Fibroblast of the aortic adventitia (primary cell): ENCODE results near the gene POLH. TPM values are rescaled to one million over a fixed set of nuclear protein-coding genes. Genes with fewer than 3 reads are reported as not detected.
"Not testable (repeated sequence)": the region's sequence is repeated elsewhere in the genome, so short reads cannot be mapped to it uniquely, and the experiment has no call there.

ENCODE experiments used
- DNase-seq: peaks from one replicate; pipeline ENCODE4 v3.0.0-alpha.2; 2010; ENCODE audit warnings: low read depth
- H3K4me3 ChIP-seq: 2 replicates; pipeline ENCODE4 v1.5.1; 2011; ENCODE audit warnings: low read depth, mild to moderate bottlenecking, control low read depth, low read length, moderate library complexity
- total RNA-seq: library from RNA; depleted of rRNA; stranded (reverse); fragments of >200 nt; gene quantifications from 2 replicates; pipeline ENCODE4 v1.2.3, GENCODE V29; 2012; ENCODE audit warnings: low replicate concordance
- TF ChIP-seq, protein P1 (sequence below): IDR thresholded peaks from 2 replicates; pipeline ENCODE4 v1.5.1; 2011; ENCODE audit warnings: mild to moderate bottlenecking, low read length, control low read depth, inconsistent platforms; ENCODE audit not compliant: insufficient read depth

POLH gene
- total RNA-seq, 1 donor: 30.6 TPM

DNA sequence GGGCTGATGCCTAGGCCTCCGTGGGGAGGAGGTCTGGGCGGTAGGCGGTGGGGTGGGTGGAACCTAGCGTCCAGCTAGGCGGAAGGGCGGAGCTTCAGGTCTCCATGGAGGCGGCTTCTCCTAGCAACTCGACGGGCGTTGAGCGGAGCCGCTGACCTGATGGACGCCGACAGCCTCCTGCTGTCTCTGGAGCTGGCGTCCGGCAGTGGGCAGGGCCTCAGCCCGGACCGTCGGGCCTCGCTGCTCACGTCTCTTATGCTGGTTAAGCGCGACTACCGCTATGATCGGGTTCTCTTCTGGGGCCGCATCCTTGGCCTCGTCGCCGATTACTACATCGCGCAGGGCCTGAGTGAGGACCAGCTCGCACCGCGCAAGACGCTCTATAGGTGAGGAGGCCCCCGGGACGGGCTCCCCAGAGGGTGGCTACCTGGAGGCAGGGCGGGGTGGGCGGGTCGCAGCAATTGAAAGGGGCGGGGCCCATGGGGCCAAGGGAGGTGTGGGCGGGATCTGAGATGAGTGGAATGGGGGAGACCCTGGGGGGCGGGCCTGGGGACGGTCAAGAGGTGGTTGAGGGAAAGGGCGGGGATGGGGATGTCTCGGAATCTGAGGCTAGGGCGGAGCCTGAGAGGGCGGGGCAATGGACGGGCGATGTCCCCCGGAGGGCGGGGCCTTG is 69.1 kb downstream of the POLH start, which contains the start of gene RSPH9:
Gene RSPH9, plus strand, starts transcription at position 97 of the 673 bp plus-strand sequence. Its CDS starts 63 bp downstream, at position 160.
- DNase-seq: peak; percentile 63

DNA sequence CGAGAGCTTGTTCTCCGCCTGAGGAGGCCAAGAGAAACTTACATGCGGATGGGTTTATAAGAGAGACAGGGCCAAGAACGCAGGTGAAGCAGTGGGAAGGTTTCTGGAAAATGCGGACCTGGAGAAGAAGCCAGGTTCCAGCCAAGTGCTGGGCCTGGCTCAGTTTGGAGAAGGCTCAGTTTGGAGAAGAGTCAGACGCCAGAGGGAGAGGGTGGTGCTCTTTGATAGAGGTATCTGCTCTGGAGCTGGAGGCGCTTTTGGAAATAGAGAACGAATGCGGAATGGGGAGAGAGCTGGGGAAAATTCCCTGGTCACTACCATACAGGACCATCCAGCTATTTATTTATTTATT is 69.6 kb downstream of the POLH start:
- peak overlapping the region; percentile 61 for H3K4me3 ChIP-seq
- TF ChIP-seq, protein P1, sequence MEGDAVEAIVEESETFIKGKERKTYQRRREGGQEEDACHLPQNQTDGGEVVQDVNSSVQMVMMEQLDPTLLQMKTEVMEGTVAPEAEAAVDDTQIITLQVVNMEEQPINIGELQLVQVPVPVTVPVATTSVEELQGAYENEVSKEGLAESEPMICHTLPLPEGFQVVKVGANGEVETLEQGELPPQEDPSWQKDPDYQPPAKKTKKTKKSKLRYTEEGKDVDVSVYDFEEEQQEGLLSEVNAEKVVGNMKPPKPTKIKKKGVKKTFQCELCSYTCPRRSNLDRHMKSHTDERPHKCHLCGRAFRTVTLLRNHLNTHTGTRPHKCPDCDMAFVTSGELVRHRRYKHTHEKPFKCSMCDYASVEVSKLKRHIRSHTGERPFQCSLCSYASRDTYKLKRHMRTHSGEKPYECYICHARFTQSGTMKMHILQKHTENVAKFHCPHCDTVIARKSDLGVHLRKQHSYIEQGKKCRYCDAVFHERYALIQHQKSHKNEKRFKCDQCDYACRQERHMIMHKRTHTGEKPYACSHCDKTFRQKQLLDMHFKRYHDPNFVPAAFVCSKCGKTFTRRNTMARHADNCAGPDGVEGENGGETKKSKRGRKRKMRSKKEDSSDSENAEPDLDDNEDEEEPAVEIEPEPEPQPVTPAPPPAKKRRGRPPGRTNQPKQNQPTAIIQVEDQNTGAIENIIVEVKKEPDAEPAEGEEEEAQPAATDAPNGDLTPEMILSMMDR: no peak
- no peak for DNase-seq

More for the DNA sequence above, 69.1 kb downstream of the POLH start, which contains the start of gene RSPH9:
- H3K4me3 ChIP-seq: peak within 1 kb of the TSS; percentile 61
- TF ChIP-seq, protein P1: no peak

DNA sequence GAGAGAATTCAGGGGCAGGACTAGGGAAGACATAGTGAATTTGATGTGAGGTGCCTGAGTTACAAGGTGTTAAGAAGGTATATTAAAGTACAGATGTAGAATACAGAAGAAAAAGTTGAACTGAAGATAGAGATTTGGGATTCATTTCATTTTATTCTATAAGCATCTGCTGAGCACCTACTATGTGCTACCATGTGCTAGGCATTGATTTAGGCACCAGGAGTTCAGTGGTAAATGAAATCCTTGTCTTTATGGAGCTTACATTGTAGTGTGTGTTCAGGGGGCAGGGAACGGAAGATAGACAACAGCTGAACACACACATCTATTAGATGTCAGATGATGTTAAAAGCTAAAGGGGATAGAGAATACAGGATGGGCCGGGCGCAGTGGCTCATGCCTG is 71.6 kb downstream of the POLH start:
- no peak for DNase-seq
- TF ChIP-seq, protein P1: no peak
- H3K4me3 ChIP-seq: no peak overlapping the region

DNA sequence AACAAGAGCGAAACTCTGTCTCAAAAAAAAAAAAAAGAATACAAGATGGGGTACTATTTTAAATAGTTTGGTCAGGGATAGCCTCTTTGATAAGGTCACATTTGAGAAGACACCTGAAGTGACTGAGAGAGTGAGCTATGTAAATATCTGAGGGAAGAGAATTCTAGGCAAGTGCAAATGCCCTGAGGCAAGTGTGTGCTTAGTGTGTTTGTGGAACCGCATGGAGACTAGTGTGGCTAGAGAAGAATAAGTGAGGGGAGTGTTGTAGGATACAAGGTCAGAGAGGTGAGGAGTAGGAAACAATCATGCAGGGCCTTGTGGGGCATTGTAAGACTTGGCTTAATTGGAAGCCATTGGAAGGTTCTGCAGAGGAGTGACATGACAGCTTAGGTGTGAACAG is 72.3 kb downstream of the POLH start:
- TF ChIP-seq, protein P1: no peak
- DNase-seq: no peak
- no peak overlapping the region for H3K4me3 ChIP-seq

DNA sequence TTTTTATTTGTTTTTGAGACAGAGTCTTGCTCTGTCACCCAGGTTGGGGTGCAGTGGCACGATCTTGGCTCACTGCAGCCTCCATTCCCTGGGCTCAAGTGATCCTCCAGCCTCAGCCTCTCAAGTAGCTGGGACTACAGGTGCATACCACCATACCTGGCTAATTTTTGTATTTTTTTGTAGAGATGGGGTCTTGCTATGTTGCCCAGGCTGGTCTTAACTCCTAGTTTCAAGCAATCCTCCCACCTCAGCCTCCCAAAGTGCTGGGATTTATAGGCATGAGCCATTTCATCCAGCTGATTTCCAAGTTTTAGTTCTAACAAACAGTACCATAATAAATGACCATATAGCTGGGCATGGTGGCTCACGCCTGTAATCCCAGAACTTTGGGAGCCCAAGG is 76.8 kb downstream of the POLH start:
- DNase-seq, H3K4me3 ChIP-seq: not testable (repeated sequence)

DNA sequence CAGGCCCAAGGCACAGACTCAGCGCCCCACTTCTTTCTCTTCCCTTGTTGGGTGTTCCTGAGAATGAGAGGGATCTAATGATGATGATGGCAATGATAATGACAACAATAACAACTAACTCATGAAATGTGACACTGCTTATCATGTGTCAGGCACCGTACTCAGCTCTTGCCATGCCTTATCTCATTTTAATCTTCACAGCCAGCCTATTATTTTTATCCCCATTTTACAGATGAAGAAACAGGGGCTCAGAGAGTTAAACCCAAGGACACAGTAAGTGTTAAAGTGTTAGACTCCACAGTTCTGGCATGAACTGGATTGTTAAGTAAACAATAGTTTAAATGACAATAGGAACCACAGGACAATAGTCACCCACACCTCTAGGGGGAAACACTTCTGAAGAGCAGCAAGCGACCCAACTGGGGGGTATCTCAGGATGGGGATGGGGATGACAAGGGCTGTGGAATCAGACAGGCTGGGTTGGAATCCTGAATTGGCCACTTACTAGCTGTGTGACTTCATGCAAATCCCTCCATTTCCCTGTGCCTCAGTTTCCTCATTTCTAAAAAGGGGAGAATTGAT is 81.3 kb downstream of the POLH start:
- TF ChIP-seq, protein P1: no peak
- no peak for DNase-seq
- no peak overlapping the region for H3K4me3 ChIP-seq

DNA sequence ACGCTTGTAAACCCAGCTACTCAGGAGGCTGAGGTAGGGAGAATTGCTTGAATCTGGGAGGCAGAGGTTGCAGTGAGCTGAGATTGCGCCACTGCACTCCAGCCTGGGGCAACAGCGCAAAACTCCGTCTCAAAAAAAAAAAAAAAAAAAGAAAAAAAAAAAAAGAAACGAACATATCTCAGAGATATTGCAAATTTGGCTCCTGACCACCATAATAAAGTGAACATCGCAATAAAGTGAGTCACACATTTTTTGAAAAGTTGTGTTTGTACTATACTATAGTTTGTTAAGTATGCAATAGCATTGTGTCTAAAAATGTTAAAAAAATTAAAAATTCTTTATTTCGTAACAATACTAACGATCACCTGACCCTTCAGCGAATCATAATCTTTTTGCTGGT is 82.2 kb downstream of the POLH start:
- DNase-seq: no peak
- H3K4me3 ChIP-seq: no peak overlapping the region
- TF ChIP-seq, protein P1: no peak

DNA sequence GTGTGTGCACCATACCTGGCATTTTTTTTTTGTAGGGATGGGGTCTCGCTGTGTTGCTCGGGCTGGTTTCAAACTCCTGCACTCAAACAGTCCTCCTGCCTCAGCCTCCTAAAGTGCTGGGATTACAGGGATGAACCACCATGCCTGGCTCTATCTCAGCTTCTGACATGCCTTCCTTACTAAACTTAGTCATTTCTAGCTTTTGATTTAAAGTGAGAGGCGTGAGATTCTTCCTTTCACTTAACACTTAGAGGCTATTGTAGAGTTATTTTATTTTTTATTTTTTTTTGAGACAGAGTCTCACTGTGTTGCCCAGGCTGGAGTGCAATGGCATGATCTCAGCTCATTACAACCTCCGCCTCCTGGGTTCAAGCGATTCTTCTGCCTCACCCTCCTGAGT is 87.0 kb downstream of the POLH start:
- not testable (repeated sequence) for H3K4me3 ChIP-seq, DNase-seq
